HG03520 (cell line): Measurements from ENCODE around the gene MMADHC.

Experiments
- ATAC-seq: cut with Tn5 transposase; IDR thresholded peaks from one replicate; pipeline ENCODE4 v1.9.1; 2021; ENCODE audit warnings: mild to moderate bottlenecking, moderate library complexity; ENCODE audit not compliant: unreplicated experiment

The MMADHC gene

DNA sequence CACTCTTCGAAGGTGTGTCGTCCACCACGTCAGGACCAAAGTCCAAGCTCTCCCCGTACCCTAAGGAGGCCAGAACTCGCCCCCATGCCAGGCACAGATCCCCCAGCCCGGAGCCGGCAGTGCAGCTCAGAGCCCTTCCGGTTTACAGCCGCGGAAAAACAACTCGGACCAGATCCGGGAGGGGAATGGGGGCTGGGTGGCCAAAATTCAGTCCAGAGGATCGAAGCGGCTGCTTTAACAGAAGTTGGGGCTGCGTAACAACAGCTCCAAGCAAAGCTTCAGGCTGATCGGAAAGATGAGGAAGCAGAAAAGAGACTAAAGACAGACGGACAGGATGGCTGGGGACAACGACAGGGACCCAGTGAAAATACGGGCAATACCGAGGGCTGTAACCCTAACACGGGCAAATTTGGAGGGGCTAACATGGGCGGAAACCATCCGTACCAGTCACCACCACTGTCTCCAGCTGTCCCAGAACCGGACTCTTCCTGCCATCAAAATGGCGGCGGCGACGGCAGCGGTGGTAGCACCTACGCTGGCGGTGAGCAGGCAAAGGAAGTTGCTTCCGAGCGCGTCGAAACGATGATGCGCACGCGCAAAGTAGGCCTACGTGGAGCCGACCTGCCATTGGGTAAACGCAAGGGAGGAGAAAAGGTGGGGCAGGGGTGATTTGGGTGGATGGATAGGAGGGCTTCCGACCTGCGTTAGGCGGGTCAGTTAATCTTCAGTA lies at the start of gene MMADHC:
MMADHC (minus strand) TSS at position 556 of the 730 bp plus-strand sequence. CDS start 678 bp downstream, outside the sequence.
- ATAC-seq: peak; percentile 99

DNA sequence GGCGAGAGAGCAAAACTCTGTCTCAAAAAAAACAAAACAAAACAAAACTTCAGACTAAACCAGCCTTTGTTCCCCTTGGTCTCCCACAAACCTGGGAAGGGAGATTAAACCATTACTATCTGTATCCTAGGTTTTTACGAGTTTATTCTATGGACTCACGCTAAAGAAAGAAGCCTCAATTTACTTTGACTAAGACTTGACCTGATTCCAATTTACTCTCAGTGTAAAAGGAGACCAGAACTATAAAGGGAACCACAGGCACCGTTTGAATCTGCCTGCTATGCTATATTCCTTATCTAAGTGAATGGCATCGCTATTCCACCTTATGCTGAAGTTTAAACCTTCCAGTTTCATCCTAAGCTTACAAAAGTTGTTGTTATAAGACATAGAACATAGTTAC lies 46.5 kb upstream of the MMADHC start:
- no peak for ATAC-seq

DNA sequence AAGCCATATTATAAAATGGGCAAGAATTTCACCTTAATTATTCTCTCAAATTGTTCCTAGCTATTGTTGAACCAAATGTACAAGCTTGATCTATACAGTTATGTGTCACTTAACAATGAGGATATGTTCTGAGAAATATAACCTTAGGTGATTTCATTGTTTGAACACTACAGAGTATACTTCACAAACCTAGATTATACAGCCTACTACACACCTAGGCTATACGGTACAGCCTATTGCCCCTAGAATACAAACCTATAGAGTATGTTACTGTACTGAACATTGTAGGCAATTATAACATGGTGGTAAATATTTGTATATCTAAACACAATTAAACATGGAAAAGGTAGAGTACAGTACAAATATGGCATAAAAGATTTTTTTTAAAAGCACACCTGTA lies 42.9 kb upstream of the MMADHC start:
- no peak for ATAC-seq

DNA sequence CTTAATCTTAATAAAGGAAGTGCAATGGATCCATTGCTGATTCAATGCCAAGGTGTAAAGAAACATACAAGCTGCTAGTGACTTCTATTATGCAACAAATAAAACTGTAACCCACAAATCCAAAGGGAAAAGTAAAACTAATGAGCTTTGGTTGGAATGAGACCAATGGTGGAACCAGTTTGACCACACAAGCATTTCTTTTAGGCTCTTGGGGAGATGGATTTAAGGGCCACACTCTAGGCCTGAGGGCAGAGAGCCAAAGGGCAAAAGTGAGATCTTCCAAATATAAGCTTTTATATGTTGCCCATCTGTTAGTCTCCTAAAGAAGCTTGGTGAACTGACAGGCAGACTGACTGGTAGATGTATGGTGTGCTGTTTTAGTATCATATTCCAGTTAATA lies 41.5 kb upstream of the MMADHC start:
- no peak for ATAC-seq

DNA sequence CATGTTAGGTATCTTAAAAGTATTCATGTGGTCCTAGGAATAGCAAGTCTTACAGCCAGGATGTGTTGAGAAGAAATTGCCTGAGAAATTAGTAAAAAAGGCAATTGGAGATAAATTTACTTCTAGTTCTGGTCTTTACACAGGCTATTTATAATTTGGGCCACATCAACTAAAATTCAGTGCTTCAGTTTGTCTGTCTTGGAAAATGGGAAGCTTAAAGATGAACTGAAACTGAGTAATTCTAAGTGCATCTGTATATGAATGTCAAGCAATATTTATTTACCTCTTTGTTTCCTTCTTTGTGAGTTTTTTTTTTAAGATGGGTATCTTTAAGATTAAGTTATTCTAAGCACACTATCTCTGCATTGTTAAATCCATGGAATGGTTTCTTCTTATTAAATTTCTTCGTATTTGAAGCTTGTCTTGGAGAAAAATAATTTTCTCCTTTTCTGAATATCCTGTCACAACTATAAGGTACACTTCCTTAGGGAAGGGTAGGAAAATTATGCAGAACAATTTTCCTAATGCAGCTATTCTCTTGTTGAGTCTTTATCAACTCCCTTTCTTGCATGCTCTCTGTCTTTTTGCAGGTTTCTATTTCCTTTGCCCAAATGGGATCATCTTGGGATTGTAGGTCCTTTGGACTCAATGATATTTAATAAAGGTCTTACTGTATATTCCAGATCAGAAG lies 39.7 kb upstream of the MMADHC start:
- ATAC-seq: no peak

DNA sequence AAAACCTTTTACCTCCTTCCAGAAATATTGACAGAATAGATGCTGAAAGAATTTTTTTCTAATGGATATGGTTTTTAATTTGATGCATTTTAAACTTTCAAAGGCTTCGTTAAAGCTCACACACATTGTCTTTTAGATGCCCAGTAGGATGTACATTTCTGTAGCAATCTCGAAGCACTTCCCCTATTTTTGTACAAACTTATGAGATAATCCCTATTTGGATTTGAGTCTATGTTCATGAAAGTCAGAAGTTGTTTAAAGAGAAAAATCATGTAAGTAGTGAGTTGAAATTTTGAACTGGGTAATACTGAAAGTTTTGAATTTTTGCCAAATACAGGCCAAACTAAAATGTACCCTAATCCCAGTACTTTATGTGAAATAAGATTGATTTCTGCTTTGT lies 38.1 kb upstream of the MMADHC start:
- no peak for ATAC-seq

DNA sequence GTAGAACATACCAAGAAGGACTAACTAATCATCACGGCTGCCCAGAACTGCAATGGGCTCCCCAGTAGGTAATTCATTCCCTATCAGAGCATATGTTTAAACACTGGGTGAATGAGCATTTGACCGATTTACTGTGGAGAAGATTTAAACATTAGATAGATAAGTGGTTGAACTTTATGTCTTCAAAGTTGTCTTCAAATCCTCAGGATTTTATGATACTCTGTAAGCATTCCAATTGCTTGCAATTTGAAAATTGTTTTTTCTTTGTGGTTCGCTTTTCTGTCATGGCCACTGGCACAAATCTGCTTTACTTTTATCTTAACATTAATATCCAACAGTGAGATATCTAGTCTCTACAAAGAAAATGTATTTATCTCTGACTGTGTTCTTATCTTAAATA lies 37.7 kb upstream of the MMADHC start:
- no peak for ATAC-seq

DNA sequence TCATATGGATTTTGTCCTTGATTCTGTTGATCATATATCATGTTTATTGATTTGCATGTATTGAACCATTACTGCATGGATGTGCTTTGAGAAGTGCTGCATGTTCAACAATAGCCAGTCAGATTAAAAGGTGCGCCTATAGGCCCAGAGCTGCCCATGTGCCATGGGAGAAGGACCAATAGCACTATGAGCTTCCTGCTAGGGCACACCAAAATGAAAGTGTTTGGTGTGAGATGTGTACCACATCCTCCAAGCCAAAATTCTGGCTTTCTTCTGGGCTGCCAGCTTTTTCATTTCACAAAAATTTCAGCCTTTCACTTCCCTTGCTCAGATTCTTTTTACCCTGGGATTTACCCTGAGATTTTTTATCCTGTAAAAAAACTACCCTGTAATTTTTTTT lies 34.8 kb upstream of the MMADHC start:
- no peak for ATAC-seq

DNA sequence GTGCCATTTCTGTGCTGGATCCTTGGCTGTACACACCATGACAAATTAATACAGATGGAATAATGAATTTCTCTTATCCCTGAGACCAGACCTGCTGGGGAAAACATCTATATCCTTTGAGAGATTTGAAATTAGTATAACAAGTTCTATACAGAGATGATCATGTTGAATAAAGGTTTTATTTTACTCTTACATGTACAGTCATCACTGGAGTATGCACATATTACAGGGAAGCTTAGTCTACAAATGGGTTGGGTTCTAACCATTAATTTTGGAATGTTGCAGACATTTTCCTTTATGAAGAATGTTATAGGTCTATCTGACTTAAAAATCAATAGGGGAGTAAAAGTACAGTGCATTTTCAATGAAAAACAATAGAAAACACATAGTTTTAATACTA lies 29.9 kb upstream of the MMADHC start:
- ATAC-seq: no peak

DNA sequence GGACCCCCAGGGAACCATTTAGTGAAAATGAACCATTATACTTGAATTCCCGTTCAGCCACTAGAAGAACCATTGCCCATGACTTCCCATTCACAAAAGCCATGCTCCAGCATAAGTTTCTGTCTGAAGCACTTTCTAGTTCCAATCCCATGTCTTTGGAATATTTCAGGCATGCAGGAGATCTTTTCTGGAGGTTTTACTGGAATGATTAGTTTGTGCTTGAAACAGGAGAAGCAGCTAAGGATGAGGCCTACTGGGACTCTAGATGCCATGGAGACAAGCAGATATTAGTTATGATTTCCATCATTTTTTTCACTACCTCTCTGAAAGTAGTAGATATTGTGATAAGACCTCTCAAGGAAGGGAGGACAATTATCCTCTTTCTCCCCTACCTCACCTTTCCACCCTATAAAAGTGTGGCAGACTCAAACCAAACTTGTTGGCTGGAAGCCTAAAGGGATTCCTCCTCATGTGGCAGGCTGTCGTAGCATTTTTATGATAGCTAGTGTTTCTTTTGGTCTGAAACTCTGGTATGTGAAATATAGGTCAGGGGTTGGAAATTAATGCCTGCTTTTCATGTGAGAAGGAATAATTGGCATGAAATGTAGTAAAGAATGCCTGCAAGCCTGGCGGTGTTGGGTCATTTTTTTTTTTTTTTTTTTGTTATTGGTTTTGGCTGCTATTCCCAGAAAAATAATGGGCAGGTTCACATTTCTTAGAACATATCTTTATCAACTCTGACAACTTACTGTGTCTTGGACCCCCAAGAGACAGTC lies 29.3 kb upstream of the MMADHC start:
- ATAC-seq: no peak

DNA sequence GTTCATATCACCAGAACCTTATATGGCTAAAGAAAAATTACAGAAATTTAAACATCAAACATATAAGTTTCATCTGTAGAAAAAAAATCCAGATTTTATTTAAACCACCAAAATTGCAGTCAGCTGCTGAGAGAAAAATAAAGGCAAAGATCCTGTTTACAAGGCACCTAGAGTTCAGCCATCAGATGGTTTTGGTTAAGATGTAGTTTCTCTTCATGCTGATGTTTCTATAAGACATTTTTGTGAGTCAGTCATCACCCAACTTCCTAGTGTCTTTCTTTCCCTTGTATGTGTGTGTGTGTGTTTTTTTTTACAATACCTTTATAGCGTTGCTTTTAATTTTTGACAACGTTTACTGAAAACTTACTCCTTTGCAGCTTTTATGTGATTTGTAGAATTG lies 26.1 kb upstream of the MMADHC start:
- no peak for ATAC-seq

DNA sequence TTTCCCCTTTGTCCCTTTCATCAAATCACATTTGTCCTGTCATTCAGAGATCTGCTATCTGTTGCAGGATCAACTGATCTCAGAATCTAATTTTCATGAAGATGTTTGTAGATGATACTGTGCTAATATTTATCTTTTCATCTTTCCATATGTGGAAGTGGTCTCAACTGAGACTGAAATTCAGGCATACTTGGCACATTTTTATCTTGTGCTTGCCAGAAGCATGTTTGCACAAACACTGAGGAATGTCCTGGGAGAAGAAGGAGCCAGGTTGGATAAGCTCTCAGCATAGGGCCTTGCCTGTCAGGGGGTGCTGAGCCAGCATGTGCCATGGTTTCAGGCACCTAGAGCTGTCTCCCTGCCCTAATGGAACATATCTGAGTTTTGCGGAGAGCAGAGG lies 24.5 kb upstream of the MMADHC start:
- ATAC-seq: no peak

DNA sequence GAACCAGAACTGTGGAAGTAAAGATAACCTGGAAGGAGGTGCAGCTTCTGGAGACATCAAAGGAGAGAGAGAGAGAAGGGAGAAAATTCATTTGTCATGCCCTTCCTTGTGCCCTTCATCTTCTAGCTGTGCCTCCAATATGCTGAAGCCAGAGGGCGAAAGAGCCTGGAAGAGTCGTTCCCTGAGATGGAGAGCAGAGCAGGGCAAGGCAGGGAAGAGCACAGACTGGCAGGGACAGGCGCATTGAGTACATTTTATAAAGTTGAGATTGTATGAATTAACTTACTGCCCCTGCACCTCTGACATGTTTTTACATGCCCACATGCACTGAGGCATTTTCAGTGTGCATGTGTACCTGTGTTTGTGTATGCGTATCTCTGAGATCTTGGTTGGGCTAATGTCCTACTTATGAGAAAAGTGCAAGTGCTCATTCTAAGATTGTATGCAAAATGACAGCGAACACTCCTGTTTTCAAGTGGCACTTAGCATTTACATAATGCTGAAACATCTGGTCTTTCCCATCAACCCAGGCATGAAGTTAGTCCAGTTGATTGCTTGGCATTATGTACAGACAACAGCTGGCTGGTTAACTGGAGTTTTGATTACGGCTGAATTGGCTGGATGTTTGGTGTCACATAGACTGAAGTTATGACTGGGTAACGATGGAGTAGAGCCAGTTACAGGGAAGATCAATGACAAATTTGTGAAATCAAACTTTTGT lies 23.7 kb upstream of the MMADHC start:
- no peak for ATAC-seq

DNA sequence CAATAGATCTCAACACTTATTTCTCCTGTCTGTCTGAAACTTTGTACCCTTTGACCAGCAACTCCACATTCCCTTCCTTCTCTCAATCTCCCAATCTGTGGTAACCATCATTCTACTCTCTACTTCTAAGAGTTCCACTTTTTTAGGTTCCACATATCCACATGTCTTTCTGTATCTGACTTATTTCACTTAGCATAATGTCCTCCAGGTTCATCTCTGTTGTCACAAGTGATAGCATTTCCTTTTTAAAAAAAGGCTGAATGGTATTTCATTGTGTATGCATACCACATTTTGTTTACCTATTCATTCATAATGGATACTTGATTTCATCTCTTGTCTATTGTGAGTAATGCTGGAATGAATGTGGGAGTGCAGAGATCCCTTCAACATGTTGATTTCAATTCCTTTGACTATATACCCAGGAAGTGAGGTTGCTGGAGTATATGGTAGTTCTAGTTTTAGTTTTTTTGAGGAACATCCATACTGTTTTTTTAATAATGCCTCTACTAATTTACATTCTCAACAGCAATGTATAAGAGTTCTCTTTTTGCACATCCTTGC lies 18.8 kb upstream of the MMADHC start:
- ATAC-seq: no peak

DNA sequence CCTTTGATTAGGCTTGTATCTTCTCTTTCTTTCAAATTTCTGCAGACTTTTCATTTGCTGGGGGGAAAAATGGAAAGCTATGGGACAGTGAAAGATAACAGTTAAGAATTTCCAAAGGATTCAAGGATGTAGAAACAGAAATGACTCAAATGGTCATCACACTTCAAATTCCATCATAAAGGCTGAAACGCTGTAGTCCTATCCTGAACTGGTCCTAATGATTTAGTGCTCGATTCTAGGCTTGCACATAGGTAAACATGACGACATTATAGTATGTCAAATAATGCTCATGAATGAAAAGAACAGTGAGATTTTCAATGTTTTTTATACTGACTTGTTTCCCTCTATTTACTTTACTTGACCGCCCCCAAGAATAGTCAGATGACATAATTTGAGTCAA lies 15.7 kb upstream of the MMADHC start:
- no peak for ATAC-seq

DNA sequence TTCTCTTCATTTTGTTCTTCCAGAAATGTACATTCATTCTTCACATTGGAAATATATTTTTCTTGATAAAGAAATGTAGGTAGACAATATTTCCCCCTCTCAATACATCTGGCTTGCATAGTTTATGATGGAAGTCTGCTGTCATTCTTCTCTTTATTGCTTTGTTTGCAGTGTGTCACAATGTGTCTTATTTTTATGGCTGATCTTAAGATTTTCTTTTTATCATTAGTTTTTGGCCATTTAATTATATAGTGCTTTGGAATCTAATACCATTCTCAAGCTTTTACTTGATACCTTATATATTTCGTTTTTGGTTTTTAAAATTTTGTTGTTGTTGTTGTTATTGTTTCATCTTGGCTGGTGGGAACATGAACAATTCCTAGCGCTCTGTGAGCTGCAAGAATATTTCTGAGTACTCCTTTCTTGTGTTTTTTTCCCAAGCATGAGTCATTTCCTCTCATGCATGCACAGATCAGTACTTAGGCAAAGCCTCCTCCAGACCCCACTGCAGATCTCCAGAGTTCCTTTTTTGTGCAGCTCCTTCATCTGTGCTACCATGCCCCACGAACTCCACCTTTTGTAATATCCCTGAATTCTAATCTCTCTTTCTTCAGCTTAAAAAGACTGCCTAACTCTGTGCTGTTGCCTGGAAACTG lies 13.7 kb upstream of the MMADHC start:
- no peak for ATAC-seq

DNA sequence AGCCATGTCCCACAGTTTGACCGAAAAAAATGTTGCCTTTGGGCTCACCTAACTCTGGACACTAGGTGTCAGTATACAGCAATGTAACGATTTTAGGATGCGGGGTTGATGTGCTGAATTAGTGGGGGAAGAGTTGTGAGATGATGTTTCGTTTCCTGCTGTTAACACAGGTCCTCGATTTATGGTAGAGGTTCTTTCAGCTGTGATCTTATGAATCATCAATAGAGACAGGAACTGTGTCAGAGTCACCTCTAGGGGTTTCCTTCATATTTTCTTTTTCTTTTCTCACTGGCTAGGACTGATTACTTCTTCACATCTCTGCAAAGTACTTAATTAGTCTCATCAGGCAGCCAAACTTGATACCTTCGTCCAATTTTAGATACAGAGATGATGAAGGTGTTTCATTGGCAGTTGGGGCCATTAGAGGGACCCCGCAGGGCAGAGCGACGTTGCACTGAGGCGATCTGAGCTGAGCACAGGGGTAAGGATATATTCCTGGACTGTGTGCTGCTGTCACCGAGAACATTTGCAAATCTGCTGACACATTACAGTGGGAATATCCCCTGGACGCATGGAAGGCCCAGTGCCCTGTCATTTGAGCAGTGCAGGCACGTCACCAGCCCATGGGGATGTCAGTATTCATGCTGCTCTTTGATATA lies 10.2 kb upstream of the MMADHC start:
- ATAC-seq: peak; percentile 98

DNA sequence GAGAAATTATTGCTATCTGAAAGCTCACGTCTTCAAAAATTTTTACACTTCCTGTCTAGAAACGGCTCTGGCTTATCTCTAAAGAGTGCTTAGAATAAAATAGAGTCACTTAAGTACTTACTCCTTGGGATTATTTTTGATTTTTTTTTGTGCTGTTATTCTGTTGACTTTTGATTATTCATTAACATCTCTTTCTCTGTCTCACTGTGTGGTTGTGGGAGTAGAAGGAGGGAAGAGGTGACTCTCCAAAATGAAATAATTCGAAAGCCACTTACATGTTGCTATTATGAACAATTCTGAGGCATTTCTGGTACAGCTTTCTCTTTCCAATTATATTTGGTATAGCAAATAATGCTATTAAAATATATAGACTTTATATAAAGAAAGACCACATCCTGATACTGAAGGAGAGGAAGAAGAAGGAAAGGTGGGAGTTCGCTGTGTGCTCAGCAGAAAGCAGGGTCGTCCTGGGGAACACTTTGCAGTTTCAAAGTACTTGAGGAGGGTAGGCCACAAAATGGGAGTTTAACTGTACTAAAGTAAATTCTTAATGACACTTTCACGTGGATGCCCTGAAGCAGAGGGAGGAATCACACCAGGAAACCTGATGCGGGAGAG lies 9.6 kb upstream of the MMADHC start:
- peak; percentile 7 for ATAC-seq

DNA sequence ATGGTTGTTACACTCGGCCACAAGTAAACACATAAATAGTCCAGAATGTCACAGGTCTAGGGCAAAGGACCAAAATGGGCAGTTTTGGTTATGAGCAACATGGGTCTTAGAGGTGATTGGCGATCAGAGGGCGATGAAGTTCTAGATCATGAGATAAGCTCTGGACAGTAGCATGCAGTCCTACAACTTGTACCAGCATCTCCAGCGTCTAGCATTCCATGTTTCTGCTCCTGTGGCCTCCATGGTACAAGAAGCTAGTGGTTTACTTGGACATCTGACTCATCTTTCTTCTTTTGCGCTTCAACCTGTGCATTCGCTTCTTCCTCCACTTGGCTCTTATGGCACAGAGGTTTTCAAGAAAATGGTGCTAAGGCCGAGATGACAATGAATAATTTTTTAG lies 8.9 kb upstream of the MMADHC start:
- no peak for ATAC-seq
